ENCODE measurements around the gene HPD. TPM values are rescaled to one million over a fixed set of nuclear protein-coding genes. Genes with fewer than 3 reads are reported as not detected.
"Not testable (repeated sequence)": the region's sequence is repeated elsewhere in the genome, so short reads cannot be mapped to it uniquely, and the experiment has no call there.

Gene HPD
- total and polyA plus RNA-seq, 8 donors, result 0.11 to 2.1 (median 0.30) TPM; not detected in 3

GRCh38 chr12:121875582-121875981 is 16.9 kb upstream of the HPD start:
- no peak for ATAC-seq
- Histone ChIP-seq H3K4me3 (no peak overlapping the region), H3K36me3 (no peaks in the 10 kb centered on the region), H3K27ac (no peak overlapping the region), H3K27me3 (no peaks in the 10 kb centered on the region), H3K4me1 (peaks cover 0 to 33% of the 10 kb centered on the region in 2 donors), H3K9me3 (no peaks in the 10 kb centered on the region)
- DNase-seq, result peak in 1 of 4 donors; percentile 14
- TF ChIP-seq CTCF (IDR thresholded peaks at IDR 0.05), result no peak
- intact Hi-C loops (cut with DNase I), result no loop called here

- Histone ChIP-seq H3K27me3 (no peaks in the 10 kb centered on the region), H3K4me3 (no peak overlapping the region), H3K9me3 (no peaks in the 10 kb centered on the region), H3K36me3 (no peaks in the 10 kb centered on the region), H3K4me1 (peaks cover 0 to 33% of the 10 kb centered on the region in 2 donors), H3K27ac (peak overlapping the region in 1 of 2 donors; percentile 53)
- intact Hi-C loops (cut with DNase I), result no loop called here
- TF ChIP-seq CTCF (IDR thresholded peaks at IDR 0.05), result no peak
- ATAC-seq (no peak), DNase-seq (peak in 1 of 4 donors; percentile 2)
Measured at GRCh38 chr12:121874071-121874470, 15.4 kb upstream of the HPD start.

- Histone ChIP-seq H3K27me3 (no peaks in the 10 kb centered on the region), H3K27ac (peak overlapping the region; percentile 10 to 53), H3K4me1 (peaks cover 0 to 33% of the 10 kb centered on the region in 2 donors), H3K4me3 (no peak overlapping the region), H3K36me3 (no peaks in the 10 kb centered on the region), H3K9me3 (no peaks in the 10 kb centered on the region)
- no peak for TF ChIP-seq CTCF (IDR thresholded peaks at IDR 0.05)
- intact Hi-C loops (cut with DNase I), result no loop called here
- DNase-seq, result peak in 1 of 4 donors; percentile 49
- peak; percentile 54 for ATAC-seq
Measured at GRCh38 chr12:121873216-121873569, 14.5 kb upstream of the HPD start.

- Histone ChIP-seq H3K4me3 (no peak overlapping the region), H3K27me3 (no peaks in the 10 kb centered on the region), H3K27ac (peak overlapping the region in 1 of 2 donors; percentile 10), H3K4me1 (peaks cover 0 to 33% of the 10 kb centered on the region in 2 donors), H3K36me3 (no peaks in the 10 kb centered on the region), H3K9me3 (no peaks in the 10 kb centered on the region)
- no peak for TF ChIP-seq CTCF (IDR thresholded peaks at IDR 0.05)
- ATAC-seq, result peak; percentile 84
- peak; percentile 45 to 87 (median 60) for DNase-seq
- intact Hi-C loops (cut with DNase I), result no loop called here
Measured at GRCh38 chr12:121872546-121873215, 14.0 kb upstream of the HPD start.

GRCh38 chr12:121871467-121871866 is 12.8 kb upstream of the HPD start:
- intact Hi-C loops (cut with DNase I), result no loop called here
- Histone ChIP-seq H3K9me3 (no peaks in the 10 kb centered on the region), H3K27me3 (no peaks in the 10 kb centered on the region), H3K36me3 (no peaks in the 10 kb centered on the region), H3K4me1 (peaks cover 0 to 25% of the 10 kb centered on the region in 2 donors), H3K4me3 (no peak overlapping the region), H3K27ac (no peak overlapping the region)
- DNase-seq, result peak in 1 of 4 donors; percentile 39
- no peak for TF ChIP-seq CTCF (IDR thresholded peaks at IDR 0.05)
- no peak for ATAC-seq

- DNase-seq; H3K4me3 ChIP-seq; intact Hi-C loops (cut with DNase I); H3K27me3 ChIP-seq; H3K9me3 ChIP-seq; ATAC-seq; H3K36me3 ChIP-seq; H3K27ac ChIP-seq: not testable (repeated sequence)
- H3K4me1 ChIP-seq, result peaks cover 0 to 13% of the 10 kb centered on the region in 2 donors
Measured at GRCh38 chr12:121869229-121869628, 10.6 kb upstream of the HPD start.
